ENCODE results near the gene MT1G. TPM values are rescaled to one million over a fixed set of nuclear protein-coding genes. Genes with fewer than 3 reads are reported as not detected.
A peak's percentile ranks its signal among the peaks of the same experiment; 100 is the strongest.

MT1G gene
- total RNA-seq, 1 donor from 2014 or later = not detected

DNA sequence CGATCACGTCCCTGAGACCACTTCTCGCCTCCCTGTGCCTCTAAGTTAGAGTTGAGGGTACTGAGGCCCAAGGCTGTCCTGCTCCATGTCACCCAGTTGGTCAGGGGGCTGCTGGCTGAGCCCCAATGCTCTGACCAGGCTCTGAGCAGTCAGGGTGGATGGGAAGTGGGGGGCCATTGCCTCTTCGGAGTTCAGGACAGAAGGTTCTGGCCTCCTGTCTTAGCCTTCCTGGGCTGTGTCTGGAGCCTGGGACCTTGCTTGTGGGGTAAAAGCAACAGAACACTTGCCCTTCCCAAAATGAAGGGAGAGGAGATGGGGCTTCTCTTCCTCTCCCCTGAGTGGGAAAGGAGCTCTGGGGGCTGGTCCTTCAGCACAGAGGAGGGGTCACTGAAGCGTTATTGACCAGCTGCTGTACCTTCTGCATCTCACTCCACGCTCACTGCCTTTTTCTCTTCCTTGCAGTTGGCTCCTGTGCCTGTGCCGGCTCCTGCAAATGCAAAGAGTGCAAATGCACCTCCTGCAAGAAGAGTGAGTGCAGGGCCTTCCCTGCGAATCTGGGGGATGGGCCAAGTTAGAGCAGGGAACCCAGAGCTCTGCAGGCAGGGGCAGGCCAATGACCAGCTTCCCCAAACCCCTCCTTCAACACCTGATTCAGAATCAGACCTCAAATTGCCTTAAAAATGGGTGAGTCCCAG lies 15.0 kb upstream of the MT1G start:
- Mint-ChIP-seq H3K4me3 (ENCODE audit: unreplicated experiment) (peak overlapping the region; percentile 90), H3K4me1 (ENCODE audit: low read depth, unreplicated experiment) (peaks cover 7% of the 10 kb centered on the region), H3K27me3 (ENCODE audit: unreplicated experiment) (no peaks in the 10 kb centered on the region), H3K36me3 (ENCODE audit: unreplicated experiment) (peaks cover 10% of the 10 kb centered on the region), H3K27ac (ENCODE audit: unreplicated experiment) (no peak overlapping the region), H3K9me3 (ENCODE audit: unreplicated experiment) (peaks cover 1% of the 10 kb centered on the region)
- TF ChIP-seq, protein P1, sequence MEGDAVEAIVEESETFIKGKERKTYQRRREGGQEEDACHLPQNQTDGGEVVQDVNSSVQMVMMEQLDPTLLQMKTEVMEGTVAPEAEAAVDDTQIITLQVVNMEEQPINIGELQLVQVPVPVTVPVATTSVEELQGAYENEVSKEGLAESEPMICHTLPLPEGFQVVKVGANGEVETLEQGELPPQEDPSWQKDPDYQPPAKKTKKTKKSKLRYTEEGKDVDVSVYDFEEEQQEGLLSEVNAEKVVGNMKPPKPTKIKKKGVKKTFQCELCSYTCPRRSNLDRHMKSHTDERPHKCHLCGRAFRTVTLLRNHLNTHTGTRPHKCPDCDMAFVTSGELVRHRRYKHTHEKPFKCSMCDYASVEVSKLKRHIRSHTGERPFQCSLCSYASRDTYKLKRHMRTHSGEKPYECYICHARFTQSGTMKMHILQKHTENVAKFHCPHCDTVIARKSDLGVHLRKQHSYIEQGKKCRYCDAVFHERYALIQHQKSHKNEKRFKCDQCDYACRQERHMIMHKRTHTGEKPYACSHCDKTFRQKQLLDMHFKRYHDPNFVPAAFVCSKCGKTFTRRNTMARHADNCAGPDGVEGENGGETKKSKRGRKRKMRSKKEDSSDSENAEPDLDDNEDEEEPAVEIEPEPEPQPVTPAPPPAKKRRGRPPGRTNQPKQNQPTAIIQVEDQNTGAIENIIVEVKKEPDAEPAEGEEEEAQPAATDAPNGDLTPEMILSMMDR (IDR thresholded peaks at IDR 0.05; ENCODE audit: partially characterized antibody, unreplicated experiment) = no peak
- DNase-seq = no peak

DNA sequence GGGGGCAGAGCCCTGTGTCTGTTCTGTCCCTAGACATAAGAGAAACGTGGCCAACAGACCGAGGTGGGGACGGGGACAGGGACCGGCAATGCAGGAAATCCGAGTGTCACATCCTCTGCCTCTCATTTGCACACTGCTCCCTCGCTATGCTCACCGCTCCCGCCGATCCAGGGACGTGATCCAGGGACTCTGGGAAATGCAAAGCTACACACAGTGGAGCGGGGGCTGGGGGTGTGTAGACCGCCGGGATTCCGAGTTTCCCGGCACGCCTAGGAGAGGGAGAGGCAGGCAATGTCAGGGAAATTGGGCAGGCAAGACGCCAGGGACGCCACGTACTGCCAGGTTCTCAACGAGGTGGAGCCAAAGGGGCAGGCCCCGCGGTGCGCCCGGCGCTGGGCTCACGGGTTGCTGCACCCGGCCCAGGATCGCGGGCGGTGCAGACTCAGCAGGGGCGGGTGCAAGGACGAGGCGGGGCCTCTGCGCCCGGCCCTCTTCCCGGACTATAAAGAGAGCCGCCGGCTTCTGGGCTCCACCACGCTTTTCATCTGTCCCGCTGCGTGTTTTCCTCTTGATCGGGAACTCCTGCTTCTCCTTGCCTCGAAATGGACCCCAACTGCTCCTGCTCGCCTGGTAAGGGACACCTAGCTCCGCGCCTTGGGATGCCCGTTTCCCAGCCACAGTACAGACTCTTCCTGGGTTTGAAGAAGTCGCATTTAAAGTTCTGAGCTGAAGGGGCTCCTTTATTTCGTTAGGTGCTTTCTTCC lies 14.3 kb upstream of the MT1G start, which contains the start of gene MT1X:
TSS of gene MT1X (plus strand) at position 532 of the 764 bp plus-strand sequence. CDS start at position 603, 71 bp downstream.
- peaks cover 5% of the 10 kb centered on the region for H3K36me3 Mint-ChIP-seq (ENCODE audit: unreplicated experiment)
- TF ChIP-seq, protein P1 (IDR thresholded peaks at IDR 0.05; ENCODE audit: partially characterized antibody, unreplicated experiment) = no peak
- H3K4me3 Mint-ChIP-seq (ENCODE audit: unreplicated experiment) = peak within 1 kb of the TSS; percentile 92
- peaks cover 1% of the 10 kb centered on the region for H3K9me3 Mint-ChIP-seq (ENCODE audit: unreplicated experiment)
- H3K4me1 Mint-ChIP-seq (ENCODE audit: low read depth, unreplicated experiment) = peaks cover 7% of the 10 kb centered on the region
- peaks cover 1% of the 10 kb centered on the region for H3K27me3 Mint-ChIP-seq (ENCODE audit: unreplicated experiment)
- H3K27ac Mint-ChIP-seq (ENCODE audit: unreplicated experiment) = peak within 1 kb of the TSS; percentile 81
- DNase-seq = peak; percentile 83

DNA sequence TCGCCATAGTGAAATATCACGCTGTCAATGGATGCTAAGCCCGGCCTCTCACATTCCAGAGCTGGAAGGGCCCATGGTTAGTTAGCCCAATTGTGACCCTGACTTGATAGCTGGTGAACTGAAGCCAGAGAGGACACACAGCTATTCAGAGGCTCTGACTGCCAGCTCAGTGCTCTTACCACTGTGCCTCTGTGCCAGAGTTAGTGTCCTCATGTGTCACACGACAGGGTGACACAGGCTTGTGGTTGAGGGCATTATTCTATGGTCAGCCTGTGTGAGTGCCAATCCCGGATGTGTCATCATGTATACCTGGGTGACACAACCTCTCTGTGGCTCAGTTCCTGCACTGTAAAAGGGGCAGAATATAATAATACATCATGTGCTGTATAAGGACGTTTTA lies 12.0 kb upstream of the MT1G start:
- TF ChIP-seq, protein P1 (IDR thresholded peaks at IDR 0.05; ENCODE audit: partially characterized antibody, unreplicated experiment) = no peak
- no peak overlapping the region for H3K27ac Mint-ChIP-seq (ENCODE audit: unreplicated experiment)
- peaks cover 10% of the 10 kb centered on the region for H3K4me1 Mint-ChIP-seq (ENCODE audit: low read depth, unreplicated experiment)
- H3K4me3 Mint-ChIP-seq (ENCODE audit: unreplicated experiment) = no peak overlapping the region
- H3K27me3 Mint-ChIP-seq (ENCODE audit: unreplicated experiment) = peaks cover 13% of the 10 kb centered on the region
- no peak for DNase-seq
- H3K36me3 Mint-ChIP-seq (ENCODE audit: unreplicated experiment) = no peaks in the 10 kb centered on the region
- H3K9me3 Mint-ChIP-seq (ENCODE audit: unreplicated experiment) = peaks cover 1% of the 10 kb centered on the region

DNA sequence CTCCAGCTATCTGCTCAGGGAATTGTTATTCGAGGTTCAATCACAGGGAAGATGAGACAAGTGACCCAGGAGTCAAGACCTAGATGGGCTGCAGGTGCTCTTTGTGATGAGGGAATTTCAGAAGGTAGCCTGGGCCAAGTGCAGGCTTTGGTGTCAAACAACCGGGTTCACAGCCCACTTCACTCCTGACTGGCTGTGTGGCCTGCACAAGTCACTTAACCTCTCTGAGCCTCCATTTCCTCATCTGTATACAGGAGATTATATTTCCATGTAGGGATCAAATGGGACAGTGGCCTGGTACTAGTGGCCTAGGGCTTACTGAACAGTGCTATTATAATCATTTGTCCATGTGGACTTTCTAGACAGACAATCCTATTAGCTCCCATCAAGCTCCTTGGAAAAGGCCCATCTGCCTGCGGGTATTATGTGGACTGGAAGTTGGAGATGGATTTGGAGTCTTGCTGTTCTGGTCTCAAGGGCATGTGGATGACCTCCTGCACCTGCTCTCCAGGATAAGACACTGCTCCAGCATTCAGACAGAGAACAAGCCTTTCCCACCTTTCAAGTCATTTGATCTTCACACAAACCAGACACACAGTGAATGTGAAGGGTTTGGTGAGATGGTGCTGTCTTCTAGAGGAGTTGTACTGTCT lies 11.3 kb upstream of the MT1G start:
- H3K36me3 Mint-ChIP-seq (ENCODE audit: unreplicated experiment) = no peaks in the 10 kb centered on the region
- no peak for DNase-seq
- H3K27me3 Mint-ChIP-seq (ENCODE audit: unreplicated experiment) = peaks cover 18% of the 10 kb centered on the region
- TF ChIP-seq, protein P1 (IDR thresholded peaks at IDR 0.05; ENCODE audit: partially characterized antibody, unreplicated experiment) = no peak
- H3K4me3 Mint-ChIP-seq (ENCODE audit: unreplicated experiment) = no peak overlapping the region
- H3K4me1 Mint-ChIP-seq (ENCODE audit: low read depth, unreplicated experiment) = peaks cover 11% of the 10 kb centered on the region
- peaks cover 1% of the 10 kb centered on the region for H3K9me3 Mint-ChIP-seq (ENCODE audit: unreplicated experiment)
- no peak overlapping the region for H3K27ac Mint-ChIP-seq (ENCODE audit: unreplicated experiment)
